Gastroesophageal sphincter (tissue), 3 donors: ENCODE measurements around the gene BNIPL.

Source experiments
- CTCF ChIP-seq, 4 experiments: fragments of 200-600 bp in 2 of 4; fragments of 450-650 bp in 2 of 4; sonication (generic) in 1 of 4; IDR thresholded peaks; one replicate each; pipeline ENCODE4 v1.5.1; 2017 to 2019; ENCODE audit warnings: antibody characterized with exemption in 4 of 4, mild to moderate bottlenecking in 2 of 4, moderate library complexity in 2 of 4
- POLR2A ChIP-seq, 2 donors: fragments of 450-650 bp; IDR thresholded peaks; one replicate each; pipeline ENCODE4 v1.6.1; 2017; ENCODE audit warnings: antibody characterized with exemption in 2 of 2, mild to moderate bottlenecking in 2 of 2, moderate library complexity in 1 of 2
- POLR2AphosphoS5 ChIP-seq: sonication (generic); formaldehyde crosslinking; IDR thresholded peaks from one replicate; pipeline ENCODE4 v1.6.1; 2017; ENCODE audit warnings: antibody characterized with exemption

GRCh38 chr1:150994248-150994647 lies 42.1 kb upstream of the BNIPL start:
- TF ChIP-seq CTCF (IDR thresholded peaks at IDR 0.05) (no peak), POLR2A (IDR thresholded peaks at IDR 0.05) (no peak), POLR2AphosphoS5 (no peak)
